Mesendoderm (in vitro differentiated cells): ENCODE measurements around the gene GABRA5.

ENCODE experiments used
- DNase-seq: peaks from one replicate; pipeline ENCODE4 v3.0.0; 2013
- H2AK5ac ChIP-seq: 2 replicates; pipeline ENCODE4 v1.6.1; 2013; ENCODE audit warnings: low read length, inconsistent platforms
- H2BK120ac ChIP-seq: 2 replicates; pipeline ENCODE4 v1.6.1; 2013; ENCODE audit warnings: low read depth, mild to moderate bottlenecking, low read length, moderate library complexity, mixed read lengths
- H2BK15ac ChIP-seq: replicated peaks from 2 replicates; pipeline ENCODE4 v1.6.1; 2013; ENCODE audit warnings: low read depth, mild to moderate bottlenecking, moderate library complexity
- H2BK5ac ChIP-seq: 2 replicates; pipeline ENCODE4 v1.6.1; 2013; ENCODE audit warnings: low read length, inconsistent platforms
- H3K18ac ChIP-seq: 2 replicates; pipeline ENCODE4 v1.6.1; 2013; ENCODE audit warnings: mild to moderate bottlenecking, low read length, mixed read lengths
- H3K23ac ChIP-seq: one replicate; pipeline ENCODE4 v1.6.1; 2013; ENCODE audit warnings: low read length
- H3K27ac ChIP-seq: 2 replicates; pipeline ENCODE4 v1.5.1; 2013; ENCODE audit warnings: low read depth, mild to moderate bottlenecking, inconsistent platforms, low read length, moderate library complexity
- H3K27me3 ChIP-seq: 2 replicates; pipeline ENCODE4 v1.6.1; 2013; ENCODE audit warnings: low read length, control low read depth, mild to moderate bottlenecking, inconsistent platforms; ENCODE audit not compliant: insufficient read depth, poor library complexity
- H3K36me3 ChIP-seq: 2 replicates; pipeline ENCODE4 v1.6.1; 2013; ENCODE audit warnings: low read length, inconsistent platforms; ENCODE audit not compliant: control insufficient read depth, insufficient read depth
- H3K4ac ChIP-seq: one replicate; pipeline ENCODE4 v1.6.1; 2013; ENCODE audit warnings: low read depth, mild to moderate bottlenecking, low read length, moderate library complexity
- H3K4me1 ChIP-seq: 2 replicates; pipeline ENCODE4 v1.6.1; 2013; ENCODE audit warnings: low read depth, low read length, inconsistent platforms; ENCODE audit not compliant: control insufficient read depth
- H3K4me2 ChIP-seq: 2 replicates; pipeline ENCODE4 v1.6.1; 2013; ENCODE audit warnings: low read length
- H3K4me3 ChIP-seq: 2 replicates; pipeline ENCODE4 v1.5.1; 2013; ENCODE audit warnings: mild to moderate bottlenecking, low read length
- H3K56ac ChIP-seq: one replicate; pipeline ENCODE4 v1.6.1; 2013; ENCODE audit warnings: low read length
- H3K79me1 ChIP-seq: 2 replicates; pipeline ENCODE4 v1.6.1; 2013; ENCODE audit warnings: low read length, inconsistent platforms
- H3K79me2 ChIP-seq: 2 replicates; pipeline ENCODE4 v1.6.1; 2013; ENCODE audit warnings: mild to moderate bottlenecking, low read length; ENCODE audit not compliant: control insufficient read depth, insufficient read depth
- H3K9ac ChIP-seq: 2 replicates; pipeline ENCODE4 v1.6.1; 2013; ENCODE audit warnings: low read length, inconsistent platforms
- H4K5ac ChIP-seq: one replicate; pipeline ENCODE4 v1.6.1; 2013; ENCODE audit warnings: low read length
- H4K8ac ChIP-seq: one replicate; pipeline ENCODE4 v1.6.1; 2013; ENCODE audit warnings: low read depth, mild to moderate bottlenecking, control low read depth, low read length, moderate library complexity
- WGBS: extraction: QIAGEN DNeasy Blood & Tissue Kit; methylation state at CpG from one replicate; pipeline ENCODE4 v1.1.7; 2013; ENCODE audit warnings: low lambda C conversion rate, missing lambda C conversion rate; ENCODE audit not compliant: insufficient coverage; ENCODE audit errors: extremely low coverage; 5-methylcytosine and 5-hydroxymethylcytosine counted together

The GABRA5 gene

GRCh38 chr15:26891448-26892181 is 24.8 kb downstream of the GABRA5 start:
- Histone ChIP-seq H3K9ac (peak overlapping the region; percentile 22), H3K4me2 (no peak overlapping the region), H3K23ac (no peak overlapping the region), H2BK120ac (no peak overlapping the region), H4K8ac (no peak overlapping the region), H3K4ac (no peak overlapping the region), H3K36me3 (no peaks in the 10 kb centered on the region), H3K4me3 (no peak overlapping the region), H3K79me2 (no peaks in the 10 kb centered on the region), H4K5ac (no peak overlapping the region), H3K27ac (no peak overlapping the region), H3K4me1 (no peaks in the 10 kb centered on the region), H2BK15ac (no peak overlapping the region), H3K56ac (peak overlapping the region; percentile 76), H2BK5ac (no peak overlapping the region), H3K79me1 (no peaks in the 10 kb centered on the region), H2AK5ac (no peak overlapping the region), H3K18ac (no peak overlapping the region), H3K27me3 (no peaks in the 10 kb centered on the region)
- DNase-seq: peak; percentile 91
- no CpG with 5 or more reads among the region's 37 CpGs for WGBS

GRCh38 chr15:26892182-26892518 is 25.3 kb downstream of the GABRA5 start:
- no peak overlapping the region for H3K23ac ChIP-seq
- H3K4me1 ChIP-seq: no peaks in the 10 kb centered on the region
- no peaks in the 10 kb centered on the region for H3K36me3 ChIP-seq
- H3K27ac ChIP-seq: no peak overlapping the region
- no peaks in the 10 kb centered on the region for H3K27me3 ChIP-seq
- H3K4ac ChIP-seq: no peak overlapping the region
- no peak overlapping the region for H2AK5ac ChIP-seq
- no peak overlapping the region for H3K4me3 ChIP-seq
- H3K9ac ChIP-seq: no peak overlapping the region
- no peak overlapping the region for H4K8ac ChIP-seq
- H2BK5ac ChIP-seq: no peak overlapping the region
- no peaks in the 10 kb centered on the region for H3K79me1 ChIP-seq
- H2BK15ac ChIP-seq: no peak overlapping the region
- H3K79me2 ChIP-seq: no peaks in the 10 kb centered on the region
- DNase-seq: no peak
- no peak overlapping the region for H3K4me2 ChIP-seq
- no peak overlapping the region for H3K18ac ChIP-seq
- H4K5ac ChIP-seq: no peak overlapping the region
- H2BK120ac ChIP-seq: no peak overlapping the region
- no peak overlapping the region for H3K56ac ChIP-seq
- WGBS: no CpG with 5 or more reads among the region's 24 CpGs

- H3K56ac ChIP-seq: no peak overlapping the region
- no peaks in the 10 kb centered on the region for H3K27me3 ChIP-seq
- no peak overlapping the region for H3K4ac ChIP-seq
- no peak overlapping the region for H2AK5ac ChIP-seq
- H2BK5ac ChIP-seq: no peak overlapping the region
- H3K4me1 ChIP-seq: no peaks in the 10 kb centered on the region
- no peak overlapping the region for H3K18ac ChIP-seq
- no peak overlapping the region for H3K4me3 ChIP-seq
- no peak overlapping the region for H3K4me2 ChIP-seq
- H3K23ac ChIP-seq: no peak overlapping the region
- H3K79me2 ChIP-seq: no peaks in the 10 kb centered on the region
- H3K79me1 ChIP-seq: no peaks in the 10 kb centered on the region
- DNase-seq: no peak
- no peak overlapping the region for H3K9ac ChIP-seq
- H2BK15ac ChIP-seq: no peak overlapping the region
- no peaks in the 10 kb centered on the region for H3K36me3 ChIP-seq
- H2BK120ac ChIP-seq: no peak overlapping the region
- no peak overlapping the region for H4K8ac ChIP-seq
- H3K27ac ChIP-seq: no peak overlapping the region
- 100% methylated on average over 8 of the region's 14 CpGs for WGBS
- no peak overlapping the region for H4K5ac ChIP-seq
Observed at GRCh38 chr15:26892678-26893077, 25.8 kb downstream of the GABRA5 start.

GRCh38 chr15:26893351-26894065 is 26.6 kb downstream of the GABRA5 start:
- no peak overlapping the region for H3K56ac ChIP-seq
- H2BK15ac ChIP-seq: no peak overlapping the region
- H3K4me1 ChIP-seq: no peaks in the 10 kb centered on the region
- no peak overlapping the region for H4K5ac ChIP-seq
- no peak overlapping the region for H4K8ac ChIP-seq
- no peak overlapping the region for H3K18ac ChIP-seq
- no peak overlapping the region for H2AK5ac ChIP-seq
- no peak overlapping the region for H3K4ac ChIP-seq
- no peaks in the 10 kb centered on the region for H3K36me3 ChIP-seq
- H3K79me2 ChIP-seq: no peaks in the 10 kb centered on the region
- H3K9ac ChIP-seq: no peak overlapping the region
- H3K27me3 ChIP-seq: no peaks in the 10 kb centered on the region
- no peak overlapping the region for H3K4me3 ChIP-seq
- no peak overlapping the region for H3K4me2 ChIP-seq
- no peak overlapping the region for H3K23ac ChIP-seq
- H2BK5ac ChIP-seq: no peak overlapping the region
- WGBS: 100% methylated on average over 2 of the region's 35 CpGs
- H3K79me1 ChIP-seq: no peaks in the 10 kb centered on the region
- no peak for DNase-seq
- H2BK120ac ChIP-seq: no peak overlapping the region
- H3K27ac ChIP-seq: no peak overlapping the region

- DNase-seq: no peak
- WGBS: no CpG with 5 or more reads among the region's 26 CpGs
- H3K4me2 ChIP-seq: no peak overlapping the region
Observed at GRCh38 chr15:26894181-26894580, 27.3 kb downstream of the GABRA5 start.

More at GRCh38 chr15:26894181-26894580, 27.3 kb downstream of the GABRA5 start:
- no peak overlapping the region for H3K4ac ChIP-seq
- H3K27ac ChIP-seq: no peak overlapping the region
- no peaks in the 10 kb centered on the region for H3K79me1 ChIP-seq
- no peak overlapping the region for H2AK5ac ChIP-seq
- H3K4me1 ChIP-seq: no peaks in the 10 kb centered on the region
- H4K8ac ChIP-seq: no peak overlapping the region
- H2BK15ac ChIP-seq: no peak overlapping the region
- no peak overlapping the region for H3K9ac ChIP-seq
- no peaks in the 10 kb centered on the region for H3K36me3 ChIP-seq
- no peak overlapping the region for H3K4me3 ChIP-seq
- H3K27me3 ChIP-seq: no peaks in the 10 kb centered on the region
- no peak overlapping the region for H3K56ac ChIP-seq
- H4K5ac ChIP-seq: no peak overlapping the region
- H2BK120ac ChIP-seq: no peak overlapping the region
- H3K18ac ChIP-seq: no peak overlapping the region
- no peaks in the 10 kb centered on the region for H3K79me2 ChIP-seq
- no peak overlapping the region for H2BK5ac ChIP-seq
- no peak overlapping the region for H3K23ac ChIP-seq
